Lower leg skin (tissue), 3 donors: ENCODE data around the gene ADAM19.

Experiments
- POLR2A ChIP-seq, 2 donors: fragments of 450-650 bp; IDR thresholded peaks; one replicate each; pipeline ENCODE4 v1.6.1; 2016 to 2017; ENCODE audit warnings: antibody characterized with exemption in 2 of 2, mild to moderate bottlenecking in 1 of 2, moderate library complexity in 1 of 2
- TF ChIP-seq, protein P1 (sequence below), 3 donors: fragments of 450-650 bp; IDR thresholded peaks; one replicate each; pipeline ENCODE4 v1.5.1; 2016; ENCODE audit warnings: antibody characterized with exemption in 3 of 3, mild to moderate bottlenecking in 3 of 3, moderate library complexity in 2 of 3

DNA sequence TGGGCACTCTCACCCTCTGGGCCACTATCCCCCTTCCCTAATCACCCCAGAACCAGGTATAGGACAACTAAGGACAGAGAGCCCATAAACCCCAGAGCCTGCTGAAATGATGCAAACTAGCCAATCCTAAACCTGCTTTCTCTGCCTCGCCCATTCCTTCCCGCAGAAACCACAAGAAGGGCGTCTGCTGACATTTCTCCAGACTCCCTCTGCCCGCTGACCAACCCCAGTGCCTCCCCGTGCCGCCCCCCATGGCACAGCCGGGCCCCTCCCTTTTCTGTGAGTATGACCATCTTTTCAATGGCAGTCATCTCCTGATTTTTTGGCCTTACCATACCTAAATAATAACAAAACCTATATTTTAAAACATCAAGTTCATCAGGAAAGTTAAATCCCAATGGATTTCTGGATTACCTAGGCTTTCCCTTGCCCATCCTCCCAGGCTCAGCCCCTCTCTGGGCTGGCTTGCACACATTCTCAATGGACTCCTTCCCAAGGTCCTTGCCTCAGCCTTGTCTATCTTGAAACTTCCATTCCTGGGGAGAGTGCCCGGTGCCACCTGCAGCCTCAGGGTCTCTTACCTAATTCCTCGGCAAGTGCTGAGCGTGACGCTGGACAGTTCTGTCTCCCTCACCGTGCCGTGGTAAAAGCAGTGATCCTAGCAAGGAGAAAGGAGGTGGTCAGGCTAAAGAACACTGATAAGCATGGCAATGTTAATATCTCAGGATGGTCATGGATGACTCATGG is 45.2 kb downstream of the ADAM19 start:
- TF ChIP-seq, protein P1, sequence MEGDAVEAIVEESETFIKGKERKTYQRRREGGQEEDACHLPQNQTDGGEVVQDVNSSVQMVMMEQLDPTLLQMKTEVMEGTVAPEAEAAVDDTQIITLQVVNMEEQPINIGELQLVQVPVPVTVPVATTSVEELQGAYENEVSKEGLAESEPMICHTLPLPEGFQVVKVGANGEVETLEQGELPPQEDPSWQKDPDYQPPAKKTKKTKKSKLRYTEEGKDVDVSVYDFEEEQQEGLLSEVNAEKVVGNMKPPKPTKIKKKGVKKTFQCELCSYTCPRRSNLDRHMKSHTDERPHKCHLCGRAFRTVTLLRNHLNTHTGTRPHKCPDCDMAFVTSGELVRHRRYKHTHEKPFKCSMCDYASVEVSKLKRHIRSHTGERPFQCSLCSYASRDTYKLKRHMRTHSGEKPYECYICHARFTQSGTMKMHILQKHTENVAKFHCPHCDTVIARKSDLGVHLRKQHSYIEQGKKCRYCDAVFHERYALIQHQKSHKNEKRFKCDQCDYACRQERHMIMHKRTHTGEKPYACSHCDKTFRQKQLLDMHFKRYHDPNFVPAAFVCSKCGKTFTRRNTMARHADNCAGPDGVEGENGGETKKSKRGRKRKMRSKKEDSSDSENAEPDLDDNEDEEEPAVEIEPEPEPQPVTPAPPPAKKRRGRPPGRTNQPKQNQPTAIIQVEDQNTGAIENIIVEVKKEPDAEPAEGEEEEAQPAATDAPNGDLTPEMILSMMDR (IDR thresholded peaks at IDR 0.05), result no peak
- TF ChIP-seq POLR2A (IDR thresholded peaks at IDR 0.05), result no peak
